HCT116 (cell line): Measurements from ENCODE around the gene RACGAP1. TPM values are rescaled to one million over a fixed set of nuclear protein-coding genes. Genes with fewer than 3 reads are reported as not detected.

Experiments
- ATAC-seq: fragments of 200-7000 bp; cut with Tn5 transposase; 2 replicates; pipeline ENCODE4 v1.9.1; 2020; ENCODE audit warnings: mild to moderate bottlenecking, moderate library complexity
- BruUV-seq: library from RNA; stranded (reverse); fragments of 400-500 nt; replicated peaks from 2 replicates; lab custom pipeline; 2021; lab: Mats Ljungman, UMichigan
- CTCF ChIA-PET: fragments of 300-600 bp; sonication (Branson Sonifier 250); formaldehyde crosslinking; loops from one replicate; lab custom pipeline; 2021; ENCODE audit warnings: antibody characterized with exemption; lab: Charles Lee
- POLR2A ChIA-PET: fragments of 300-600, 350-600 bp; sonication (Branson Sonifier 250); formaldehyde crosslinking; loops from one replicate; lab custom pipeline; 2021; ENCODE audit warnings: antibody characterized with exemption; lab: Charles Lee
- RAD21 ChIA-PET, 2 experiments: fragments of 300-600 bp; sonication (Branson Sonifier 250); formaldehyde crosslinking; loops; one replicate each; lab custom pipeline; 2023; ENCODE audit warnings: low total read pairs in 2 of 2; ENCODE audit not compliant: uncharacterized antibody in 2 of 2, unreplicated experiment in 2 of 2, low non-redundant PET in 1 of 2; lab: Charles Lee
- DNase-seq: peaks from one replicate; pipeline ENCODE4 v3.0.0-alpha.2; 2010; ENCODE audit warnings: low read depth, low spot score
- H2AFZ ChIP-seq: fragments of 200-600 bp; shearing (Covaris generic), sonication (generic); 2 replicates; pipeline ENCODE4 v1.6.1; 2017; ENCODE audit warnings: low read depth, mixed run types, mixed read lengths, antibody characterized with exemption, low read length; ENCODE audit not compliant: poor library complexity, severe bottlenecking
- H3K27ac ChIP-seq: 2 replicates; pipeline ENCODE4 v1.5.1; 2012; ENCODE audit warnings: low read depth, low read length
- H3K27me3 ChIP-seq: fragments of 200-600 bp; sonication (generic); 2 replicates; pipeline ENCODE4 v1.6.1; 2016; ENCODE audit warnings: mixed run types, low read length, mixed read lengths; ENCODE audit not compliant: insufficient read depth
- H3K36me3 ChIP-seq, 2 experiments: fragments of 200-500 bp in 1 of 2; fragments of 200-600 bp in 1 of 2; sonication (Bioruptor generic) in 1 of 2; sonication (generic) in 1 of 2; 2 replicates each; pipeline versions ENCODE4 v1.5.1 to v1.6.1; 2014 to 2016; ENCODE audit warnings: low read length in 2 of 2, inconsistent platforms in 1 of 2, mixed read lengths in 1 of 2, mixed run types in 1 of 2; ENCODE audit not compliant: insufficient read depth in 2 of 2, control insufficient read depth in 1 of 2
- H3K4me1 ChIP-seq, 2 experiments: fragments of 200-600 bp in 1 of 2; sonication (generic) in 1 of 2; 2 replicates each; pipeline versions ENCODE4 v1.5.1 to v1.6.1; 2012 to 2017; ENCODE audit warnings: low read length in 2 of 2, inconsistent platforms in 1 of 2, mild to moderate bottlenecking in 1 of 2, mixed read lengths in 1 of 2, mixed run types in 1 of 2, moderate library complexity in 1 of 2; ENCODE audit not compliant: insufficient read depth in 2 of 2, control insufficient read depth in 1 of 2
- H3K4me2 ChIP-seq: fragments of 200-600 bp; sonication (generic); 2 replicates; pipeline ENCODE4 v1.6.1; 2017; ENCODE audit warnings: mixed run types, low read length, mixed read lengths
- H3K4me3 ChIP-seq, 2 experiments: fragments of 200-600 bp in 1 of 2; sonication (generic) in 1 of 2; replicated peaks in 1 of 2; 2 replicates each; pipeline ENCODE4 v1.5.1; 2011 to 2016; ENCODE audit warnings: low read length in 2 of 2, control low read depth in 1 of 2, low read depth in 1 of 2, mild to moderate bottlenecking in 1 of 2, mixed read lengths in 1 of 2, mixed run types in 1 of 2
- H3K79me2 ChIP-seq: fragments of 200-600 bp; sonication (generic); 2 replicates; pipeline ENCODE4 v1.6.1; 2017; ENCODE audit warnings: mild to moderate bottlenecking, mixed run types, low read length, moderate library complexity, mixed read lengths; ENCODE audit not compliant: insufficient read depth
- H3K9ac ChIP-seq: fragments of 200-600 bp; sonication (generic); 2 replicates; pipeline ENCODE4 v1.6.1; 2016; ENCODE audit warnings: low read length, mixed read lengths
- H3K9me2 ChIP-seq: fragments of 200-600 bp; sonication (generic), shearing (Covaris generic); 2 replicates; pipeline ENCODE4 v1.6.1; 2017; ENCODE audit warnings: mixed run types, mild to moderate bottlenecking, moderate library complexity; ENCODE audit not compliant: insufficient read depth
- H3K9me3 ChIP-seq, 2 experiments: fragments of 200-500 bp in 1 of 2; fragments of 200-600 bp in 1 of 2; sonication (Bioruptor generic) in 1 of 2; sonication (generic) in 1 of 2; 2 replicates each; pipeline ENCODE4 v1.6.1; 2014 to 2017; ENCODE audit warnings: low read length in 2 of 2, mixed read lengths in 2 of 2, inconsistent platforms in 1 of 2, low read depth in 1 of 2, mild to moderate bottlenecking in 1 of 2, mixed run types in 1 of 2, moderate library complexity in 1 of 2; ENCODE audit not compliant: control insufficient read depth in 1 of 2, insufficient read depth in 1 of 2
- H4K20me1 ChIP-seq: fragments of 200-600 bp; sonication (generic), shearing (Covaris generic); 2 replicates; pipeline ENCODE4 v1.6.1; 2017; ENCODE audit warnings: mixed run types, mild to moderate bottlenecking, moderate library complexity; ENCODE audit not compliant: insufficient read depth
- CEBPB ChIP-seq: IDR thresholded peaks from 2 replicates; pipeline ENCODE4 v1.6.1; 2012; ENCODE audit warnings: low read depth
- CTCF ChIP-seq, 3 experiments: fragments of 200-600 bp in 1 of 3; sonication (generic) in 1 of 3; IDR thresholded peaks in 2 of 3; conservative IDR thresholded peaks in 1 of 3; 2 replicates each; pipeline ENCODE4 v1.5.1; 2012 to 2017; ENCODE audit warnings: low read depth in 2 of 3, low read length in 2 of 3, antibody characterized with exemption in 1 of 3, borderline replicate concordance in 1 of 3, control low read depth in 1 of 3, mild to moderate bottlenecking in 1 of 3, mixed read lengths in 1 of 3, mixed run types in 1 of 3, moderate library complexity in 1 of 3; ENCODE audit not compliant: insufficient read depth in 1 of 3
- EGR1 ChIP-seq: IDR thresholded peaks from 2 replicates; pipeline ENCODE4 v1.6.1; 2012; ENCODE audit warnings: low read depth
- EZH2 ChIP-seq: fragments of 200-600 bp; sonication (generic); IDR thresholded peaks from 2 replicates; pipeline ENCODE4 v1.6.1; 2017; ENCODE audit warnings: antibody characterized with exemption, mixed run types
- EZH2phosphoT487 ChIP-seq: fragments of 200-600 bp; IDR thresholded peaks from 2 replicates; pipeline ENCODE4 v1.6.1; 2018; ENCODE audit warnings: antibody characterized with exemption, borderline replicate concordance
- FOSL1 ChIP-seq: IDR thresholded peaks from 2 replicates; pipeline ENCODE4 v1.6.1; 2012; ENCODE audit warnings: low read depth
- POLR2A ChIP-seq: IDR thresholded peaks from 2 replicates; pipeline ENCODE4 v1.7.0; 2011; ENCODE audit warnings: borderline replicate concordance; ENCODE audit not compliant: insufficient read depth, insufficient read length; ENCODE audit errors: extremely low read depth
- SIN3A ChIP-seq: IDR thresholded peaks from 2 replicates; pipeline ENCODE4 v1.6.1; 2012; ENCODE audit warnings: low read depth
- TCF7L2 ChIP-seq: IDR thresholded peaks from 2 replicates; pipeline ENCODE4 v1.7.0; 2011; ENCODE audit warnings: borderline replicate concordance, inconsistent platforms; ENCODE audit not compliant: insufficient read depth, insufficient read length; ENCODE audit errors: extremely low read depth
- YY1 ChIP-seq: IDR thresholded peaks from 2 replicates; pipeline ENCODE4 v1.6.1; 2011; ENCODE audit warnings: low read length, low read depth, moderate library complexity, mild to moderate bottlenecking; ENCODE audit not compliant: insufficient replicate concordance; ENCODE audit errors: extremely low read depth
- ZNF274 ChIP-seq: fragments of 200-500 bp; sonication (Bioruptor generic); IDR thresholded peaks from 2 replicates; pipeline ENCODE4 v1.6.1; 2014; ENCODE audit warnings: mild to moderate bottlenecking, low read depth, low read length, inconsistent platforms
- intact Hi-C: fragments of 100-400 bp; cut with micrococcal nuclease; formaldehyde crosslinking; loops from 2 replicates; pipeline ENCODE4 v1.10.0; 2022
- total RNA-seq: library from RNA; stranded (reverse); gene quantifications from one replicate; pipeline ENCODE4 v1.2.1, GENCODE V29; 2021; ENCODE audit not compliant: unreplicated experiment
- TF ChIP-seq, protein P1 (sequence below): IDR thresholded peaks from 2 replicates; pipeline ENCODE4 v1.6.1; 2012
- TF ChIP-seq, protein P2 (sequence below): IDR thresholded peaks from 2 replicates; pipeline ENCODE4 v1.6.1; 2012; ENCODE audit warnings: low read depth

RACGAP1 gene
- total RNA-seq, 1 experiment from 2014 or later: 147 TPM

DNA sequence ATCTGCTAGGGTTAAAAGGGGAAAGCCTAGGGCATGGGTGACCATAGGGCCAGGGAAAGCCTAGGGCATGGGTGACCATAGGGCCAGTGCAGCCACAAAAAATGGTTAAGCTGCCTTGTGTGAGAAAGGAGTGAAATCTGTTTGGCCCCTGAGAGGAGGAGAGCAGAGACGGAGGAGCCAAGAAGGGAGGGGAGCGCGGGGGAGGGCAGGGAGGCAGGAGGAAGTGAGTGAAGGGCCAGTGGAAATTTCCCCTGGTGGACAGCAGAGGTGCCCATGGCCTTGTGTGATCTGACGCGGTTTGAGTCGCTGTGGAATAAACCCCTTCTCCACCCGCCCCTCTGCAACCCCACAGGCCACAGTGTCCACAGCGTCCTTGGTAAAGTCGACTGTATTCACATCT, 53.2 kb downstream of the RACGAP1 start:
- ChIA-PET CTCF (interaction anchor here (1.0 to 1.3 kb wide), 2 partner anchors 27 to 67 kb away, joined by 3 read pairs; no protein-coding TSS in a partner anchor), RAD21 (no interaction called here), POLR2A (no interaction called here)
- Histone ChIP-seq H3K4me3 (no peak overlapping the region), H3K9ac (no peak overlapping the region), H3K9me2 (no peaks in the 10 kb centered on the region), H3K4me1 (peaks cover 0 to 9% of the 10 kb centered on the region in 2 experiments; a peak in 2 of 4 replicates), H3K4me2 (no peak overlapping the region), H3K9me3 (no peaks in the 10 kb centered on the region), H3K27ac (no peak overlapping the region), H3K27me3 (0 out of 2 replicates have a peak, but pooled peaks cover 5% of the 10 kb centered on the region), H3K36me3 (no peaks in the 10 kb centered on the region), H3K79me2 (no peaks in the 10 kb centered on the region), H2AFZ (no peak overlapping the region), H4K20me1 (no peaks in the 10 kb centered on the region)
- ATAC-seq (no peak), DNase-seq (no peak)
- no peak for TF ChIP-seq YY1
- no peak for TF ChIP-seq EGR1
- no peak for TF ChIP-seq EZH2phosphoT487
- TF ChIP-seq, protein P1, sequence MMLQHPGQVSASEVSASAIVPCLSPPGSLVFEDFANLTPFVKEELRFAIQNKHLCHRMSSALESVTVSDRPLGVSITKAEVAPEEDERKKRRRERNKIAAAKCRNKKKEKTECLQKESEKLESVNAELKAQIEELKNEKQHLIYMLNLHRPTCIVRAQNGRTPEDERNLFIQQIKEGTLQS: no peak
- TF ChIP-seq POLR2A: no peak
- TF ChIP-seq, protein P2, sequence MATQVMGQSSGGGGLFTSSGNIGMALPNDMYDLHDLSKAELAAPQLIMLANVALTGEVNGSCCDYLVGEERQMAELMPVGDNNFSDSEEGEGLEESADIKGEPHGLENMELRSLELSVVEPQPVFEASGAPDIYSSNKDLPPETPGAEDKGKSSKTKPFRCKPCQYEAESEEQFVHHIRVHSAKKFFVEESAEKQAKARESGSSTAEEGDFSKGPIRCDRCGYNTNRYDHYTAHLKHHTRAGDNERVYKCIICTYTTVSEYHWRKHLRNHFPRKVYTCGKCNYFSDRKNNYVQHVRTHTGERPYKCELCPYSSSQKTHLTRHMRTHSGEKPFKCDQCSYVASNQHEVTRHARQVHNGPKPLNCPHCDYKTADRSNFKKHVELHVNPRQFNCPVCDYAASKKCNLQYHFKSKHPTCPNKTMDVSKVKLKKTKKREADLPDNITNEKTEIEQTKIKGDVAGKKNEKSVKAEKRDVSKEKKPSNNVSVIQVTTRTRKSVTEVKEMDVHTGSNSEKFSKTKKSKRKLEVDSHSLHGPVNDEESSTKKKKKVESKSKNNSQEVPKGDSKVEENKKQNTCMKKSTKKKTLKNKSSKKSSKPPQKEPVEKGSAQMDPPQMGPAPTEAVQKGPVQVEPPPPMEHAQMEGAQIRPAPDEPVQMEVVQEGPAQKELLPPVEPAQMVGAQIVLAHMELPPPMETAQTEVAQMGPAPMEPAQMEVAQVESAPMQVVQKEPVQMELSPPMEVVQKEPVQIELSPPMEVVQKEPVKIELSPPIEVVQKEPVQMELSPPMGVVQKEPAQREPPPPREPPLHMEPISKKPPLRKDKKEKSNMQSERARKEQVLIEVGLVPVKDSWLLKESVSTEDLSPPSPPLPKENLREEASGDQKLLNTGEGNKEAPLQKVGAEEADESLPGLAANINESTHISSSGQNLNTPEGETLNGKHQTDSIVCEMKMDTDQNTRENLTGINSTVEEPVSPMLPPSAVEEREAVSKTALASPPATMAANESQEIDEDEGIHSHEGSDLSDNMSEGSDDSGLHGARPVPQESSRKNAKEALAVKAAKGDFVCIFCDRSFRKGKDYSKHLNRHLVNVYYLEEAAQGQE: no peak
- no peak for TF ChIP-seq FOSL1
- no peak for TF ChIP-seq CEBPB
- TF ChIP-seq TCF7L2: no peak
- TF ChIP-seq ZNF274: no peak
- TF ChIP-seq CTCF (IDR thresholded peaks at IDR 0.05 in 2 of 3, conservative IDR thresholded peaks at IDR 0.05 in 1 of 3; ENCODE audit: borderline replicate concordance in 1 of 3, insufficient read depth in 1 of 3, low read depth in 2 of 3, low read length in 2 of 3): no peak
- no peak for TF ChIP-seq SIN3A
- TF ChIP-seq EZH2: no peak
- intact Hi-C loops: no loop called here
- no TSS peak for BruUV-seq
